Hepatocyte (in vitro differentiated cells): ENCODE measurements around the gene TEX14. TPM values are rescaled to one million over a fixed set of nuclear protein-coding genes. Genes with fewer than 3 reads are reported as not detected.

ENCODE experiments used
- DNase-seq: peaks from one replicate; pipeline ENCODE4 v3.0.0-alpha.2; 2016; ENCODE audit warnings: low spot score
- H2AFZ ChIP-seq: fragments of 200-600 bp; sonication (generic); 2 replicates; pipeline ENCODE4 v1.6.0; 2016; ENCODE audit warnings: antibody characterized with exemption, mild to moderate bottlenecking
- H3K27ac ChIP-seq: fragments of 200-600 bp; sonication (generic); 2 replicates; pipeline ENCODE4 v1.5.1; 2016; ENCODE audit warnings: mild to moderate bottlenecking
- H3K27me3 ChIP-seq: fragments of 200-600 bp; sonication (generic); 2 replicates; pipeline ENCODE4 v1.6.1; 2016
- H3K36me3 ChIP-seq: fragments of 200-600 bp; sonication (generic); replicated peaks from 2 replicates; pipeline ENCODE4 v1.5.1; 2016; ENCODE audit warnings: low read depth; ENCODE audit not compliant: insufficient read depth
- H3K4me1 ChIP-seq: fragments of 200-600 bp; sonication (generic); 2 replicates; pipeline ENCODE4 v1.5.1; 2016; ENCODE audit warnings: mild to moderate bottlenecking, moderate library complexity; ENCODE audit not compliant: insufficient read depth
- H3K4me2 ChIP-seq: fragments of 200-600 bp; sonication (generic); 2 replicates; pipeline ENCODE4 v1.6.0; 2016
- H3K4me3 ChIP-seq: fragments of 200-600 bp; sonication (generic); 2 replicates; pipeline ENCODE4 v1.5.1; 2016; ENCODE audit warnings: mild to moderate bottlenecking
- H3K79me2 ChIP-seq: fragments of 200-600 bp; sonication (generic); 2 replicates; pipeline ENCODE4 v1.6.0; 2017; ENCODE audit warnings: mild to moderate bottlenecking
- H3K9me2 ChIP-seq: fragments of 200-600 bp; sonication (generic); replicated peaks from 2 replicates; pipeline ENCODE4 v1.6.0; 2017; ENCODE audit warnings: mild to moderate bottlenecking; ENCODE audit not compliant: insufficient read depth
- H3K9me3 ChIP-seq: fragments of 200-600 bp; sonication (generic); 2 replicates; pipeline ENCODE4 v1.5.1; 2016; ENCODE audit warnings: low read depth, mild to moderate bottlenecking
- H4K20me1 ChIP-seq: fragments of 200-600 bp; sonication (generic); 2 replicates; pipeline ENCODE4 v1.6.0; 2016; ENCODE audit warnings: mild to moderate bottlenecking; ENCODE audit not compliant: insufficient read depth, poor library complexity, severe bottlenecking
- EZH2 ChIP-seq: fragments of 200-600 bp; sonication (generic); IDR thresholded peaks from 2 replicates; pipeline ENCODE4 v1.6.1; 2016; ENCODE audit warnings: antibody characterized with exemption, mild to moderate bottlenecking, borderline replicate concordance
- EZH2phosphoT487 ChIP-seq: fragments of 200-600 bp; sonication (generic); IDR thresholded peaks from one replicate; pipeline ENCODE4 v1.6.1; 2018; ENCODE audit warnings: antibody characterized with exemption, mild to moderate bottlenecking, low read depth, moderate library complexity; ENCODE audit not compliant: unreplicated experiment, severe bottlenecking
- WGBS: methylation state at CpG from one replicate; pipeline ENCODE4 v1.1.6; 2016; ENCODE audit warnings: low lambda C conversion rate; ENCODE audit errors: missing lambda C conversion rate; 5-methylcytosine and 5-hydroxymethylcytosine counted together
- polyA plus RNA-seq: library from polyadenylated mRNA; unstranded; fragments of >200 nt; fragmentation: Nextera tagmentation; extraction: Ambion mirVana; gene quantifications from 2 replicates; pipeline ENCODE4 v1.2.1, GENCODE V29; 2016
- total RNA-seq: library from RNA; depleted of rRNA; stranded (reverse); fragments of >200 nt; gene quantifications from 2 replicates; pipeline ENCODE4 v1.2.3, GENCODE V29; 2014
- TF ChIP-seq, protein P1 (sequence below): fragments of 200-600 bp; sonication (generic); IDR thresholded peaks from 2 replicates; pipeline ENCODE4 v1.5.1; 2016; ENCODE audit warnings: antibody characterized with exemption, mild to moderate bottlenecking; ENCODE audit not compliant: poor library complexity

The TEX14 gene
- total and polyA plus RNA-seq, 2 experiments from 2014 or later = 0.07 TPM; not detected in 1

- Histone ChIP-seq H3K4me1 (no peaks in the 10 kb centered on the region), H3K36me3 (no peaks in the 10 kb centered on the region), H3K27me3 (peaks cover 3% of the 10 kb centered on the region), H3K4me2 (no peak overlapping the region), H3K27ac (no peak overlapping the region), H3K9me3 (no peaks in the 10 kb centered on the region), H4K20me1 (no peaks in the 10 kb centered on the region), H3K4me3 (no peak overlapping the region), H2AFZ (no peak overlapping the region), H3K79me2 (no peaks in the 10 kb centered on the region), H3K9me2 (no peaks in the 10 kb centered on the region)
- TF ChIP-seq EZH2 (no peak), EZH2phosphoT487 (no peak)
- TF ChIP-seq, protein P1, sequence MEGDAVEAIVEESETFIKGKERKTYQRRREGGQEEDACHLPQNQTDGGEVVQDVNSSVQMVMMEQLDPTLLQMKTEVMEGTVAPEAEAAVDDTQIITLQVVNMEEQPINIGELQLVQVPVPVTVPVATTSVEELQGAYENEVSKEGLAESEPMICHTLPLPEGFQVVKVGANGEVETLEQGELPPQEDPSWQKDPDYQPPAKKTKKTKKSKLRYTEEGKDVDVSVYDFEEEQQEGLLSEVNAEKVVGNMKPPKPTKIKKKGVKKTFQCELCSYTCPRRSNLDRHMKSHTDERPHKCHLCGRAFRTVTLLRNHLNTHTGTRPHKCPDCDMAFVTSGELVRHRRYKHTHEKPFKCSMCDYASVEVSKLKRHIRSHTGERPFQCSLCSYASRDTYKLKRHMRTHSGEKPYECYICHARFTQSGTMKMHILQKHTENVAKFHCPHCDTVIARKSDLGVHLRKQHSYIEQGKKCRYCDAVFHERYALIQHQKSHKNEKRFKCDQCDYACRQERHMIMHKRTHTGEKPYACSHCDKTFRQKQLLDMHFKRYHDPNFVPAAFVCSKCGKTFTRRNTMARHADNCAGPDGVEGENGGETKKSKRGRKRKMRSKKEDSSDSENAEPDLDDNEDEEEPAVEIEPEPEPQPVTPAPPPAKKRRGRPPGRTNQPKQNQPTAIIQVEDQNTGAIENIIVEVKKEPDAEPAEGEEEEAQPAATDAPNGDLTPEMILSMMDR = no peak
- DNase-seq = no peak
- WGBS = 55% methylated on average over 8 of the region's 8 CpGs
These were observed 126.2 kb downstream of the TEX14 start for GRCh38 chr17:58565389-58566311.

- WGBS = 79% methylated on average over 1 of the region's 1 CpG
- H3K27me3 ChIP-seq = peaks cover 3% of the 10 kb centered on the region
- H3K36me3 ChIP-seq = no peaks in the 10 kb centered on the region
- H3K9me2 ChIP-seq = no peaks in the 10 kb centered on the region
- no peak for DNase-seq
- H3K9me3 ChIP-seq = no peaks in the 10 kb centered on the region
- H3K4me2 ChIP-seq = no peak overlapping the region
- H3K79me2 ChIP-seq = no peaks in the 10 kb centered on the region
- H3K27ac ChIP-seq = no peak overlapping the region
- no peak overlapping the region for H3K4me3 ChIP-seq
- TF ChIP-seq, protein P1 = no peak
- TF ChIP-seq EZH2 (no peak), EZH2phosphoT487 (no peak)
- H3K4me1 ChIP-seq = no peaks in the 10 kb centered on the region
- no peaks in the 10 kb centered on the region for H4K20me1 ChIP-seq
- no peak overlapping the region for H2AFZ ChIP-seq
These were observed 126.9 kb downstream of the TEX14 start for GRCh38 chr17:58564971-58565370.

- H3K9me2 ChIP-seq = no peaks in the 10 kb centered on the region
- no peak overlapping the region for H2AFZ ChIP-seq
- no peak for TF ChIP-seq EZH2phosphoT487
- TF ChIP-seq, protein P1 = no peak
- no peaks in the 10 kb centered on the region for H4K20me1 ChIP-seq
- no peaks in the 10 kb centered on the region for H3K36me3 ChIP-seq
- no peak for DNase-seq
- no peak overlapping the region for H3K4me2 ChIP-seq
- H3K79me2 ChIP-seq = no peaks in the 10 kb centered on the region
- no peak overlapping the region for H3K4me3 ChIP-seq
- no peaks in the 10 kb centered on the region for H3K9me3 ChIP-seq
- no peaks in the 10 kb centered on the region for H3K4me1 ChIP-seq
- peaks cover 3% of the 10 kb centered on the region for H3K27me3 ChIP-seq
- H3K27ac ChIP-seq = no peak overlapping the region
- 97% methylated on average over 2 of the region's 2 CpGs for WGBS
These were observed 127.6 kb downstream of the TEX14 start for GRCh38 chr17:58564243-58564642.
